ENCODE data around the gene COL16A1. TPM values are rescaled to one million over a fixed set of nuclear protein-coding genes. Genes with fewer than 3 reads are reported as not detected.

Gene COL16A1
- total and polyA plus RNA-seq, 9 donors, result 19.8 to 237 (median 157) TPM

GRCh38 chr1:31664528-31664927 lies 39.3 kb downstream of the COL16A1 start:
- Histone ChIP-seq H3K27ac (no peak overlapping the region), H3K4me1 (ENCODE audit: insufficient read depth) (peaks cover 2% of the 10 kb centered on the region), H3K27me3 (no peaks in the 10 kb centered on the region), H3K36me3 (no peaks in the 10 kb centered on the region), H3K4me3 (no peak overlapping the region), H3K9me3 (no peaks in the 10 kb centered on the region)
- 83 to 87% (median 85%) methylated on average over 9 of the region's 9 CpGs for WGBS, 3 donors
- intact Hi-C loops (cut with DNase I), result loop anchor here (5.0 to 10.0 kb wide), 5 partner anchors 38 to 400 kb away; partner anchors contain the start of gene COL16A1 (in 1 of the 4)
- no peak for DNase-seq
- no peak for TF ChIP-seq POLR2A (IDR thresholded peaks at IDR 0.05)
- no peak for TF ChIP-seq EP300 (IDR thresholded peaks at IDR 0.05)
- no peak for TF ChIP-seq CTCF (IDR thresholded peaks at IDR 0.05)

GRCh38 chr1:31663622-31664452 lies 40.0 kb downstream of the COL16A1 start:
- Histone ChIP-seq H3K27ac (no peak overlapping the region), H3K27me3 (no peaks in the 10 kb centered on the region), H3K36me3 (no peaks in the 10 kb centered on the region), H3K4me1 (ENCODE audit: insufficient read depth) (no peaks in the 10 kb centered on the region), H3K4me3 (no peak overlapping the region), H3K9me3 (no peaks in the 10 kb centered on the region)
- 54 to 61% (median 59%) methylated on average over 9 of the region's 9 CpGs for WGBS, 3 donors
- intact Hi-C loops (cut with DNase I), result loop anchor here (5.0 to 10.0 kb wide), 5 partner anchors 38 to 401 kb away; partner anchors contain the start of gene COL16A1 (in 1 of the 4)
- DNase-seq, result peak; percentile 58 to 82 (median 78)
- TF ChIP-seq EP300 (IDR thresholded peaks at IDR 0.05) (no peak), CTCF (IDR thresholded peaks at IDR 0.05) (peak; percentile 83 to 96 (median 93)), POLR2A (IDR thresholded peaks at IDR 0.05) (no peak)

- Histone ChIP-seq H3K4me1 (ENCODE audit: insufficient read depth) (no peaks in the 10 kb centered on the region), H3K27me3 (no peaks in the 10 kb centered on the region), H3K36me3 (no peaks in the 10 kb centered on the region), H3K9me3 (no peaks in the 10 kb centered on the region), H3K4me3 (no peak overlapping the region), H3K27ac (no peak overlapping the region)
- WGBS, 3 donors, result 86 to 92% (median 90%) methylated on average over 12 of the region's 12 CpGs
- no peak for DNase-seq
- TF ChIP-seq EP300 (IDR thresholded peaks at IDR 0.05) (no peak), POLR2A (IDR thresholded peaks at IDR 0.05) (no peak), CTCF (IDR thresholded peaks at IDR 0.05) (no peak)
- intact Hi-C loops (cut with DNase I), result loop anchor here (5.0 to 10.0 kb wide), 5 partner anchors 40 to 402 kb away; partner anchors contain the start of gene COL16A1 (in 1 of the 4)
Observed at GRCh38 chr1:31662463-31662862, 41.4 kb downstream of the COL16A1 start.

- Histone ChIP-seq H3K27me3 (no peaks in the 10 kb centered on the region), H3K9me3 (no peaks in the 10 kb centered on the region), H3K4me1 (ENCODE audit: insufficient read depth) (no peaks in the 10 kb centered on the region), H3K36me3 (no peaks in the 10 kb centered on the region), H3K27ac (no peak overlapping the region), H3K4me3 (no peak overlapping the region)
- intact Hi-C loops (cut with DNase I), result loop anchor here (5.0 to 10.0 kb wide), 5 partner anchors 40 to 403 kb away; partner anchors contain the start of gene COL16A1 (in 1 of the 4)
- no peak for DNase-seq
- 84 to 90% (median 85%) methylated on average over 6 of the region's 6 CpGs for WGBS, 3 donors
- no peak for TF ChIP-seq CTCF (IDR thresholded peaks at IDR 0.05)
- no peak for TF ChIP-seq POLR2A (IDR thresholded peaks at IDR 0.05)
- TF ChIP-seq EP300 (IDR thresholded peaks at IDR 0.05), result no peak
Observed at GRCh38 chr1:31661856-31662255, 42.0 kb downstream of the COL16A1 start.

Measured in ovary (tissue), 9 donors.